OCI-LY1 (cell line): ENCODE results near the gene PPP1CC.

Experiments
- CTCF ChIP-seq: fragments of 200-600 bp; sonication (generic), shearing (Covaris generic); IDR thresholded peaks from 2 replicates; pipeline ENCODE4 v1.5.1; 2017; ENCODE audit warnings: mild to moderate bottlenecking, antibody characterized with exemption, low read length, moderate library complexity, mixed read lengths
- EZH2 ChIP-seq: fragments of 200-600 bp; sonication (generic), shearing (Covaris generic); IDR thresholded peaks from 2 replicates; pipeline ENCODE4 v1.8.0; 2017; ENCODE audit warnings: borderline replicate concordance, mixed run types, mild to moderate bottlenecking, antibody characterized with exemption, low read length, moderate library complexity, mixed read lengths

- no peak for TF ChIP-seq CTCF
- no peak for TF ChIP-seq EZH2
Measured at GRCh38 chr12:110726028-110726427, 16.7 kb downstream of the PPP1CC start.
